GM12801 (cell line): ENCODE results near the gene KAT5.

Experiments
- TF ChIP-seq, protein P1 (sequence below): IDR thresholded peaks from one replicate; pipeline ENCODE4 v1.5.1; 2011; ENCODE audit warnings: control low read depth; ENCODE audit not compliant: insufficient read length; ENCODE audit errors: extremely low read depth

Gene KAT5

DNA sequence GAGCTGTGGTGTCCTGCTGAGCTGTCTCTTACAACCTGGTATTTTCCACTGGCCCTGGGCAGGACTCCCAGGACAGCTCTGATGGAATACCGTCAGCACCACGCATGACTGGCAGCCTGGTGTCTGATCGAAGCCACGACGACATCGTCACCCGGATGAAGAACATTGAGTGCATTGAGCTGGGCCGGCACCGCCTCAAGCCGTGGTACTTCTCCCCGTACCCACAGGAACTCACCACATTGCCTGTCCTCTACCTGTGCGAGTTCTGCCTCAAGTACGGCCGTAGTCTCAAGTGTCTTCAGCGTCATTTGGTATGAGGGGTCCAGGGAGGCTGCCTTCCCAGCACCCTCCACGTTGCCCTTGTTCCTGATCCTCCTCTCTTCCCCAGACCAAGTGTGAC lies 2.4 kb downstream of the KAT5 start:
- TF ChIP-seq, protein P1, sequence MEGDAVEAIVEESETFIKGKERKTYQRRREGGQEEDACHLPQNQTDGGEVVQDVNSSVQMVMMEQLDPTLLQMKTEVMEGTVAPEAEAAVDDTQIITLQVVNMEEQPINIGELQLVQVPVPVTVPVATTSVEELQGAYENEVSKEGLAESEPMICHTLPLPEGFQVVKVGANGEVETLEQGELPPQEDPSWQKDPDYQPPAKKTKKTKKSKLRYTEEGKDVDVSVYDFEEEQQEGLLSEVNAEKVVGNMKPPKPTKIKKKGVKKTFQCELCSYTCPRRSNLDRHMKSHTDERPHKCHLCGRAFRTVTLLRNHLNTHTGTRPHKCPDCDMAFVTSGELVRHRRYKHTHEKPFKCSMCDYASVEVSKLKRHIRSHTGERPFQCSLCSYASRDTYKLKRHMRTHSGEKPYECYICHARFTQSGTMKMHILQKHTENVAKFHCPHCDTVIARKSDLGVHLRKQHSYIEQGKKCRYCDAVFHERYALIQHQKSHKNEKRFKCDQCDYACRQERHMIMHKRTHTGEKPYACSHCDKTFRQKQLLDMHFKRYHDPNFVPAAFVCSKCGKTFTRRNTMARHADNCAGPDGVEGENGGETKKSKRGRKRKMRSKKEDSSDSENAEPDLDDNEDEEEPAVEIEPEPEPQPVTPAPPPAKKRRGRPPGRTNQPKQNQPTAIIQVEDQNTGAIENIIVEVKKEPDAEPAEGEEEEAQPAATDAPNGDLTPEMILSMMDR: no peak

DNA sequence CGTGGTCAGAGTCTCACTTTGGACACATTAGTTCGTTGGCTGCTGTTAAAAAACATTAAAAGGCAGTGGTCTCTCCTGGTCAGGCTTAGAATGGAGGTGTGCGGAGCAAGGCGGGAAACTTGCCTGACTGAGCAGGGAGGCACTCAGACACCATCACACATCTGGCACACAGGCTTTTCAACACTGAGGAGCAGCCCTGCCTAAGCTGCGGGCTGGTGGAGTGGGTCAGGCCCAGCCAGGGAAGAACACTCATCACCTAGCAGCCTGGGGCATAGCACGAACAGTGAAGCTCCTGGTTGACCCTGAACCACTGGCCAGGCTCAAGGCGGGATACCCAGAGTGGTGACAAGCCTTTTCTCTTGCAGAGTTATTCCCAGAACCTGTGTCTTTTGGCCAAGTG lies 4.2 kb downstream of the KAT5 start:
- TF ChIP-seq, protein P1: no peak

DNA sequence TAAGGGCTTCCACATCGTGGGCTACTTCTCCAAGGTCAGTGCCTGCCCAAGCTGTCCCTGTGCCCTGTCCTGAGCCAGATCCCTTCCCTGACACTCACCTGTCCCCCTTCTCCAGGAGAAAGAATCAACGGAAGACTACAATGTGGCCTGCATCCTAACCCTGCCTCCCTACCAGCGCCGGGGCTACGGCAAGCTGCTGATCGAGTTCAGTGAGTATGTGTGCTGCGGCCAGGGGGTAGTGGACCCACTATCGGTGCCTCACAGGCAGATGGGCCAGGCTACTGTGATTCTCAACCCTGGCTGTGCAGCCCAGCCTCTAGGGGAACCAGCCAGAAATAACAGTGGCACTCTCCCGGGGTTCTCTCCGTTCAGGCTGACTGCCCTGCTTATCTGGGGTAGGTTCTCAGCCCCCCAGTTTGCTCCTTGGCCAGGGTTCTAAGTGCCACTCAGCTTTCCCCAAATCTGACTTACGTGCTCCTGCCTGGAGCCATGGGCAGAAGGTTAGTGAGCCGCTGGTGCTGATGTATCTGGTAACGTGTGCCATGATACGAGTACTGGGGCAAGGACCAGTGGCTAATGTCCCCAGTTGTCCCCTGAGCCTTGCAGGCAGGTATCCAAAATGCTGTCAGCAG lies 4.8 kb downstream of the KAT5 start:
- TF ChIP-seq, protein P1: no peak

DNA sequence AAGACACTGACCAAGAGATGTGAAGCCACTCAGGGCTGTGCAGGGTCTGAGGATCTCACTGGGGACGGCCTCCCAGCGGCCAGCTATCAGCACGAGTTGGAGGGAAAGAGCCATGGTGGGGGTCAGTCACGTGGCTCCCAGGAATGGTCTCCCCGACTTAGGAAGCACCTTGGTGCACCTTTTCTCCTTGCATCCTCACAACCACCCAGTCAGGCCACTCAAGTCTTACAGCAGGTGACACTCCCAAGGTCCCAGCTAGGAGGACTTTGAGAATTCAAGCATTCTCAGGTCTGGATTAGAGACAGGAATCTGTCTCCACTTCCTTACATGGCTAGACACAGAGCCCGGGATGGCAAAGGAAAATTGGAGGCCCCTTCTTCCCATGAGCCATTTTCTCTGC lies 5.9 kb downstream of the KAT5 start:
- TF ChIP-seq, protein P1: no peak

DNA sequence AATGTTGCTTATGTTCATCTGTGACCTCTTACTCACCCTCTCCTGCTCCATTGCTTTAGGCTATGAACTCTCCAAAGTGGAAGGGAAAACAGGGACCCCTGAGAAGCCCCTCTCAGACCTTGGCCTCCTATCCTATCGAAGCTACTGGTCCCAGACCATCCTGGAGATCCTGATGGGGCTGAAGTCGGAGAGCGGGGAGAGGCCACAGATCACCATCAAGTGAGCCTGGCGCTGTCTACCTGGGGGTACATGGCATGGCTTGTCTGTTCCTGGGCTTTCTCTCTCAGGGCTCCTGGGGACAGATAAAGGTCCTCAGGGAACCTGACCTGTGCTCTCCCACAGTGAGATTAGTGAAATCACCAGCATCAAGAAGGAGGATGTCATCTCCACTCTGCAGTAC lies 6.5 kb downstream of the KAT5 start:
- TF ChIP-seq, protein P1: no peak

DNA sequence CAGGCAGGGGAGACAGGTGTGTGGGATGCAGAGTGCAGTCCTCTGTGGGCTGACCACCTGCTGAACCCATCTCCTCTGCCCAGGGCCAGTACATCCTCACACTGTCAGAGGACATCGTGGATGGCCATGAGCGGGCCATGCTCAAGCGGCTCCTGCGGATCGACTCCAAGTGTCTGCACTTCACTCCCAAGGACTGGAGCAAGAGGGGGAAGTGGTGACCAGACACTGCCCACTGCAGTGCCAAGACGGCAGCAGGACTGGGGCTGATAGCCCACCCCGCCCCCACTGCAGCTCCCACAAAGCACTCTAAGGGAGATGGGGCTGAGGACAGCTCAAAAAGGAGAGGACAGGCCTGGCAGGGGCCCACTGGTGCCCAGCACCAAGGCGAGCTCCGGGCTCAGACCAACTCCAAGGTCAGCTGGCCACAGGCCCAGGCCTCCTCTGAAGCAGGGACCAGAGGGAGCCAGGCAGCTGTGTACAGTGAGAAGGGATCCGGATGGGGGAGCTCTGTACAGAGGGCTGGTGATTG lies 7.0 kb downstream of the KAT5 start:
- TF ChIP-seq, protein P1: no peak

DNA sequence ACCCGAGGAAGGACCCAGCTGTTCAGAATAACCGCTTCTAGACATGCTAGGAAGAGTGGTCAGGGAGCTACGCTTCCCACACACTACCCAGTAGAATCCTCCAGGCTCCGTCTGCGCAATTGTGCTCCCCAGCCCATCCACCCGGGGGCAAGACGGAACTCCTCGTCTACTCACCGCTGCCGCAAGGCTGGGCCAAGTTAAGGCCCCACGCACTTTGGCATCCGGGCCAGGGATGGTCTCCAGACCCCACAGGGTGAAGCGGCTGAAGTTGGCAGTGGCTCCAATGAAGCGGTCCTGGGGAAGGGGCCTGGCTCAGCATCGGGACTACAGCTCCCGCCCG lies 7.8 kb downstream of the KAT5 start:
- TF ChIP-seq, protein P1: no peak
